Activated CD8-positive, alpha-beta memory T cell treated with anti-CD3 and anti-CD28 coated beads for 4 hours (primary cell): ENCODE results near the gene CCDC8.
"Not testable (repeated sequence)": the region's sequence is repeated elsewhere in the genome, so short reads cannot be mapped to it uniquely, and the experiment has no call there.

Source experiments
- DNase-seq, 2 donors: peaks; one replicate each; pipeline ENCODE4 v3.0.0-alpha.2; 2020; ENCODE audit warnings: low read depth in 2 of 2

CCDC8 gene

GRCh38 chr19:46413262-46414031 is at the start of gene CCDC8:
CCDC8 (minus strand) TSS chr19:46413564; CDS start chr19:46412810, 754 bp downstream.
- no peak for DNase-seq

- no peak for DNase-seq
Observed at GRCh38 chr19:46461537-46461936, 48.2 kb upstream of the CCDC8 start.

GRCh38 chr19:46460981-46461380 is 47.6 kb upstream of the CCDC8 start:
- DNase-seq = no peak

GRCh38 chr19:46460055-46460454 is 46.7 kb upstream of the CCDC8 start:
- no peak for DNase-seq

GRCh38 chr19:46456930-46457329 is 43.6 kb upstream of the CCDC8 start:
- no peak for DNase-seq

- DNase-seq = no peak
Observed at GRCh38 chr19:46454244-46454643, 40.9 kb upstream of the CCDC8 start.

- DNase-seq = no peak
Observed at GRCh38 chr19:46453661-46454060, 40.3 kb upstream of the CCDC8 start.

- DNase-seq = no peak
Observed at GRCh38 chr19:46452186-46452585, 38.8 kb upstream of the CCDC8 start.

- DNase-seq = no peak
Observed at GRCh38 chr19:46451352-46451751, 38.0 kb upstream of the CCDC8 start.

- no peak for DNase-seq
Observed at GRCh38 chr19:46450737-46451136, 37.4 kb upstream of the CCDC8 start.

GRCh38 chr19:46449228-46449627 is 35.9 kb upstream of the CCDC8 start:
- DNase-seq = no peak

GRCh38 chr19:46448601-46449000 is 35.2 kb upstream of the CCDC8 start:
- DNase-seq = no peak

- no peak for DNase-seq
Observed at GRCh38 chr19:46447824-46448223, 34.5 kb upstream of the CCDC8 start.

- no peak for DNase-seq
Observed at GRCh38 chr19:46447006-46447405, 33.6 kb upstream of the CCDC8 start.

GRCh38 chr19:46446021-46446420 is 32.7 kb upstream of the CCDC8 start:
- no peak for DNase-seq

- no peak for DNase-seq
Observed at GRCh38 chr19:46442808-46443450, 29.6 kb upstream of the CCDC8 start.

- no peak for DNase-seq
Observed at GRCh38 chr19:46441866-46442265, 28.5 kb upstream of the CCDC8 start.

- not testable (repeated sequence) for DNase-seq
Observed at GRCh38 chr19:46435689-46436088, 22.3 kb upstream of the CCDC8 start.

- DNase-seq = no peak
Observed at GRCh38 chr19:46435009-46435408, 21.6 kb upstream of the CCDC8 start.

GRCh38 chr19:46433470-46433869 is 20.1 kb upstream of the CCDC8 start:
- not testable (repeated sequence) for DNase-seq

GRCh38 chr19:46431824-46432223 is 18.5 kb upstream of the CCDC8 start:
- DNase-seq = no peak

- DNase-seq = no peak
Observed at GRCh38 chr19:46429999-46430398, 16.6 kb upstream of the CCDC8 start.
